Vein endothelial cell (primary cell): ENCODE data around the gene PRSS36. TPM values are rescaled to one million over a fixed set of nuclear protein-coding genes. Genes with fewer than 3 reads are reported as not detected.

Experiments used
- small RNA-seq: library from RNA; depleted of rRNA; stranded (forward); fragments of <200 nt; gene quantifications from one replicate; pipeline ENCODE3, GENCODE V24; 2012
- total RNA-seq: library from RNA; depleted of rRNA; stranded (reverse); fragments of >200 nt; gene quantifications from 2 replicates; pipeline ENCODE4 v1.2.3, GENCODE V29; 2012

Gene PRSS36
- total RNA-seq, result 0.10 and 0.65 TPM in 2 replicates

DNA sequence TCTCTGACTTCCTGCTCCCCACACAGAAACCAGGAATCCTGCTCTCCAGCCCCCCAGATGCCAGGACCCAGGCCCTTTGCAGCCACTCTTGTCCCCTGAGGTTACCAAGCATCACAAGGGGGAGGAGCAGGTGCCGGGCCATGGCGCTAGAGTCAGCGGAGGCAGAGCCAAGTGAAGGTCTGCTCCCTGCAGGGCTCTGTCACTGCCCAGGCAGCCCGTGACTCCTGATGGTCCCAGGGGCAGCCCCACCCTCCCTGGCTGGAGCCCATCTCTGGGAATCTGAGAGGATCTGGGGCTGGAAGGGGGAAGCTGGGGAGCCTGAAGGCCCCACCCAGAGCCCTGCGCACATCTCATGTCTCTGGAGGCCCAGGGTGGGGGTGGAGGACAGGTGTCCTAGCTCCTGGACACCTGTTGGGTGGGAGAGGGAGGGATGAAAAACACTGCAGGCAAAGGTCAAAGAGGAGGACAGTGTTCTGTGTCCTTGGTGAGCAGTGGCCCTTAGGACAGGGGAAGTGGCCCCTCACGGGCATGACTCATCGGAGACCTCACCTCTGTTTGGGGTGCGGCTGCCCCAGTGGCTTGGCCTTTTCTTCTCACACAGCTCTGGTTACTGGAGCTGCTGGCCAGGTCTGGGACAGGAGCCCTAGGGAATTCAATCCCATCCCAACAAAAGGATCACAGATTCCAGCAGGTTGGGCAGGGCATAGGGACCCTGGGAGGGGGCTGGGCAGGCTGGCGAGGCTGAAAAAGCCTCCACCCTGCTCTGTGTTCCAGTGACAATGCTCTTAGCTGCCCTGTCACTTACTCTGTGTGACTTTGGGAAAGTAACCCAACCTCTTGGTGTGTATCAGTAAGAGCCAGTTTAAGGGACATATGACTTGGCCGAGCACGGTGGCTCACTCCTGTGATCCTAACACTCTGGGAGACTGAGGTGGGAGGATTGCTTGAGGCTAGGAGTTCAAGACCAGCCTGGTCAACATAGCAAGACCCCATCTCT is at the start of gene PRSS36:
PRSS36 (minus strand) TSS at position 173 of the 997 bp plus-strand sequence; CDS start at position 142, 31 bp downstream.

DNA sequence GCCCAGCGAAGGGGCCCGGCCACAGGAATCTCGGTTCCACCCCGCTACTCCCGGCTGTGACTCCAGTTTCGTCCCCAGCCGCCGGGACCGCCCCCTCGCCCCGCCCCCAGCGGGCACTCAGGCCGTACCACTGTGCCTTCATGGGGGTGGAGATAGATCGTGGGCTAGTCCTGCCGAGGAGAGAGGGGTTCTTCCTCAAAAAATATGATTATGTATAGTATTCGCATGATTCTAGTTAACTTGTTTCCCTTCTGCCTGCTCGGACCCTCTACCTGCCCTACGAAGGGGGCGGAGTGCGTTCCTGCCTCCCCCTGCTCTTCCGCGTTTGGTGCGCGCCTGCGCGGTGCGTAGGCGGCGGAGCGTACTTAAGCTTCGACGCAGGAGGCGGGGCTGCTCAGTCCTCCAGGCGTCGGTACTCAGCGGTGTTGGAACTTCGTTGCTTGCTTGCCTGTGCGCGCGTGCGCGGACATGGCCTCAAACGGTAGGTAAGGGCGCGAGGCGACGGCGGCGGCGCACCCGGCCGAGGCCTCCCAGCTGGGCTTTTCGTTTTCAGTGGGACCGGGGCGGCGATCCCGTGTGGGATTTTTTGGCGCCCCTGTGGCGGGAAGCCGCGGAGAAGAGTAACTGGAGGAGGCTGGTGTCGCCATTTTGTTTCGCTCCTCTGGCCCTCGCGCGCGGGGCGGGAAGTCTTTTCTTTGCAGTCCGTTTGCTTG is 30.0 kb upstream of the PRSS36 start, which contains the start of gene FUS:
FUS (plus strand) TSS at position 393 of the 713 bp plus-strand sequence; CDS start at position 469, 76 bp downstream.

DNA sequence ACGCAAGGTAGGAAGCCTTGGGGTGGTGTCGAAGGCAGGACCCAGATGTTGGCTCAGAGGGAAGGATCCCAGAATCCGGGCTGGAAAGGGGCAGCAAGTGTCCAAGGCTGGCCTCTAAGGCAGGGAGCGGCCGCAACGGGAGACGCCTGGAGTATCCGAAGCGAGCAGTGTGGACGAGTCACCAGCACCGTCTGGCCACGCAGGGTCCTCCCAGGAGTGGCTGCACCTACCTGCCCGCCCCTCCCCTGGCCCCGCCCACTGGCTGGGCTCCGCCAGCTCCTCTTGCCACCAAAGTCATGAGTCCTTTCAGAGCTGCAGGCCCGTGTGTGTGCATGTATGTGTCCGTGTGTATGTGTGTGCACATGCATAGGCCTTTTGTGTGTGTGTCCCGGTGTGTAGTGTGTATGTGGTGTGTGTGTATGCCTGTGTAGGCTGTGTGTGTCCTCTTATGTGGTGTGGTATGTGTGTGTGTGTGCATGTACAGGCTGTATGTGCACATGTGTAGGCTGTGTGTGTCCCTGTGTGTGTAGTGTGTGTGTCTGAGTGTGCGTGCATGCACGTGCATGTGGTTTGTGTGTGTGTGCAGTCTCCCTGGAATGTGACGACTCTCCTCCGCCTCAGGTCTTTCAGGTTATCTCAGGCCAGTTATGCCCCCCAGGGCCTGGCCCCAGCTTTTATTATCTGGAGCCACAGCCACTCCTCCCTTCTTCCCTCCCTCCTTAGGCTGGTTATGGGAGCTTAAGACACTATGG is 14.2 kb downstream of the PRSS36 start, which contains the start of gene PRSS8:
PRSS8 (minus strand) TSS at position 193 of the 752 bp plus-strand sequence. CDS start 229 bp downstream, outside the sequence.

DNA sequence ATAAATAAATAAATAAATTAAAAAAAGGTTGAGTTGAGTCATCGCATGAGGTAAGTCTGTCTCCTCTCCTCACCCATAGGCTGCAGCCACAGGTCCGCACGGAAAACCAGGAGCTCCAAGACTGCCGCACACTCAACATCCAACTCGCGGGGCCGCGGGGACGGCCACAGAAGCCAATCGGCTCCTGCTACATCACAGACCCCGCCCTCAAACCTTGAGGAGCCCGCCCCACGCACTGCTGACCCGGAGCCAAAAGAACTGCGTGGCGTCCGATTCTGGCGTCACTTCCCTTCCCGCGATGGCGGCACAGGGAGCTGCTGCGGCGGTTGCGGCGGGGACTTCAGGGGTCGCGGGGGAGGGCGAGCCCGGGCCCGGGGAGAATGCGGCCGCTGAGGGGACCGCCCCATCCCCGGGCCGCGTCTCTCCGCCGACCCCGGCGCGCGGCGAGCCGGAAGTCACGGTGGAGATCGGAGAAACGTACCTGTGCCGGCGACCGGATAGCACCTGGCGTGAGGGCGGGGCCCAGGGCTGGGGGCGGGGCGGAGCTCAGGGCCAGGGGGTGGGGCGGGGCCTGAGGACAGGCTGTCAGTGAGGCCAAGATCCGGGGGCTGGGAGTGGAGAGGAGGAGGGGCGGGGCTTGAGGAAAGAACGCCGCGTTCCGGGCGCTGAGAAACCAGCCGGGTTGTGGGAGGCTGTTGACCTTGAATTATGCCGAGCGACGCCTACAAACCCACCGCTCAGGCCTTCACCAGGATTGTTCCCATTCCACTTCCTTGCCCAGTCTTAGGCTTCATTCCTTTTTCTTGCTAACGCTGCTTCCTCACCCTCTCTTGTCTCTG is 32.3 kb downstream of the PRSS36 start, which contains the start of gene KAT8:
KAT8 (plus strand) TSS at position 281 of the 839 bp plus-strand sequence; CDS start at position 299, 18 bp downstream.

DNA sequence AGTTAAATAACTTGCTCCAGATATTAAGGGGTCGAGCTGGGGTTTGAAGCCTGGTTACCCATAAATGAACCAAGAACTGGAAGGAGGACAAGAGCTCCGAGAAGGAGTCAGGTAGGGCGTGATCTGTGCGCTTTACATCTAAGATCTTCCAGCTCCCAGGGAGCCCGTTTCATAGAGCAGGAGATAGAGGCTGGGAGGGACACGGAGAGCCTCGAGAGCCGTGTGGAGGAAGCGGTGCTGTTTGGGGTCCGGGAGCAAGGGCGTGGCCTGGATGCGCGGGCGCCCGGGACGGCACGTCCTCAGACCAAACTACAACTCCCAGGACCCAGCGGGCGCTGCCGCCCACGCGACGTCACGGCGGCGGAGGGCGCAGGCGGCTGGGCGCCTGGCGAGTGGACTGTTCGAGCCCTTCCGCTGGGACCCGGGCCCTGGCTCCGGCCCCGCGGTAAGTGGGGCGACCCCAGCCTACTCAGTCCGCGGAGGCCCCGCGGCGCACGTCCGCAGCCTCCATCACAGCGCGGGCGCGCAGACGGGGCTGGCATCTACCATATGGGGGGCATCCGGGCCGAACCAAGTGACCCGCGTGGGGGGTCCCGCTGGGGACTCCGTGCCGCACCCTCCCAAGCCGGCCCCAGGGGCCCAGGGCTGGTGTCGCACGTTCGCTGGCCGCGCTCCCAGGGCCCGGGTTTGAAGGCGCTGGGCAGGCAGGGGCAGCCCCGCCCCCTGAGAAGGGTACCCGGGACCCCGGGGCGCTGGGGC is 41.7 kb downstream of the PRSS36 start, which contains the start of gene BCKDK:
BCKDK (plus strand) TSS at position 352 of the 759 bp plus-strand sequence. CDS start 838 bp downstream, outside the sequence.

DNA sequence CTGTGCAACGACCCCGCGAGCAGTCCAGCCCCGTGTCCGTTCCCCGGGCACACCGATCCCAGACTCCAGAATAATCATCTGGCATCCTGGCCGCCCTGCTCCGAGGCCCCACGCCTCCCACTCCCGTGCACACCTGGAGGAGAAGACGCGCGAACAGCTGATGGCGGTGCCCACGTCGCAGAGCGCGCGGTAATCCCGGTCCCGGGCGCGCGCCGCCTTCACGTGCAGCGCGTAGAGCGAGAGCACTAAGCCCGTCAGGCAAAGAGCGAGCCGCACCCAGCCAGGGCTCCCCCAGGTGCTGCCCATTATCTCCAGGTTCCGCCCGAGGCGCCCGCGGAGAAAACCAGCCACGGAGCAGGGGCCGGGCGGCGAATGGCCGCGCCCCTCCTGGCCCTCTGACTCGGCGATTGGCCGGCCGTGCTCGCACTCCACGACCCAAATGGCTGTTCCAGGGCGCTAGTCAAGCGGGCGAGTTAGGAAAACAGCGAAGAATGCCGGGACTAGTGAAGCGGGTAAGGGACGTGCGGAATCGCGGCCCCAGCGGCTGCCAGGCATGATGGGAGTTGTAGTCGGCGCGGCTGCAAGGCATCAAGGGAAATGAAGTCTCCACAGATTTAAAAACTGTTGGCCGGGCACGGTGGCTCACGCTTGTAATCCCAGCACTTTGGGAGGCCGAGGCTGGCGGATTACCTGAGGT is 55.3 kb downstream of the PRSS36 start, which contains the start of gene VKORC1:
VKORC1 (minus strand) TSS at position 374 of the 697 bp plus-strand sequence; CDS start at position 306, 68 bp downstream.

Small RNA genes lying within 50 kb of the gene (small RNA-seq; reads per million reads assigned to genes)
- not detected for gene AC009088.4
- not detected for gene NDUFA3P6

Other genes with a start within 250 kb of the PRSS36 start
- 33.7 and 42.1 TPM in 2 replicates for gene FBXL19, start 226.5 kb downstream of the PRSS36 start, total RNA-seq
- 24.2 and 26.8 TPM in 2 replicates for gene ORAI3, start 201.0 kb downstream of the PRSS36 start, total RNA-seq
- 5.1 and 16.0 TPM in 2 replicates for gene SETD1A, start 192.3 kb downstream of the PRSS36 start, total RNA-seq
- 15.6 and 22.2 TPM in 2 replicates for gene HSD3B7, start 164.9 kb downstream of the PRSS36 start, total RNA-seq
- 0.33 and 0.48 TPM in 2 replicates for gene STX1B, start 139.4 kb downstream of the PRSS36 start, total RNA-seq
- 22.5 and 25.1 TPM in 2 replicates for gene STX4, start 116.5 kb downstream of the PRSS36 start, total RNA-seq
- gene ZNF668, start 75.8 kb downstream of the PRSS36 start, total RNA-seq, result 12.4 and 16.0 TPM in 2 replicates
- gene ZNF646, start 75.6 kb downstream of the PRSS36 start, total RNA-seq, result 20.8 and 23.5 TPM in 2 replicates
- gene PRSS53, start 61.1 kb downstream of the PRSS36 start, total RNA-seq, result 1.3 and 2.3 TPM in 2 replicates
- gene VKORC1, start 55.3 kb downstream of the PRSS36 start, total RNA-seq, result 60.6 and 96.4 TPM in 2 replicates
- gene BCKDK, start 41.7 kb downstream of the PRSS36 start, total RNA-seq, result 45.9 and 56.5 TPM in 2 replicates
- gene KAT8, start 32.4 kb downstream of the PRSS36 start, total RNA-seq, result 36.1 and 40.2 TPM in 2 replicates
- gene PRSS8, start 14.3 kb downstream of the PRSS36 start, total RNA-seq, result not detected in 2 replicates
- gene FUS, start 30.1 kb upstream of the PRSS36 start, total RNA-seq, result 45.4 and 58.8 TPM in 2 replicates
- 33.2 and 53.9 TPM in 2 replicates for gene PYCARD, start 52.7 kb upstream of the PRSS36 start, total RNA-seq
- gene TRIM72, start 64.1 kb upstream of the PRSS36 start, total RNA-seq, result under 0.01 TPM in 1 of 2 replicates, not detected in the other
- not detected in 2 replicates for gene PYDC1, start 67.1 kb upstream of the PRSS36 start, total RNA-seq
- gene ITGAM, start 109.9 kb upstream of the PRSS36 start, total RNA-seq, result not detected in 2 replicates
- 0.65 and 1.1 TPM in 2 replicates for gene ITGAX, start 205.1 kb upstream of the PRSS36 start, total RNA-seq
- gene ITGAD, start 243.3 kb upstream of the PRSS36 start, total RNA-seq, result not detected in 2 replicates